Loucy (cell line): ENCODE data around the gene RPS6KA3.

ENCODE experiments used
- CTCF ChIP-seq: fragments of 200-600 bp; sonication (generic); conservative IDR thresholded peaks from 2 replicates; pipeline ENCODE4 v1.5.1; 2014; ENCODE audit warnings: mild to moderate bottlenecking, antibody characterized with exemption, low read length
- EZH2phosphoT487 ChIP-seq: fragments of 200-600 bp; IDR thresholded peaks from 2 replicates; pipeline ENCODE4 v1.6.1; 2018; ENCODE audit warnings: antibody characterized with exemption, mild to moderate bottlenecking, moderate library complexity, borderline replicate concordance

GRCh38 chrX:20284444-20284843 lies 17.7 kb upstream of the RPS6KA3 start:
- TF ChIP-seq CTCF: no peak
- no peak for TF ChIP-seq EZH2phosphoT487
